Measurements from ENCODE around the gene PAGE1. TPM values are rescaled to one million over a fixed set of nuclear protein-coding genes. Genes with fewer than 3 reads are reported as not detected.
"Not testable (repeated sequence)": the region's sequence is repeated elsewhere in the genome, so short reads cannot be mapped to it uniquely, and the experiment has no call there.

PAGE1 gene
- total and polyA plus RNA-seq, 12 donors = not detected

- 68 to 93% (median 87%) methylated on average over 4 to 12 of the region's 12 CpGs for WGBS, 4 donors
- Histone ChIP-seq H3K27me3 (peaks cover 4% of the 10 kb centered on the region), H3K4me1 (replicated peaks in 1 of 2) (no peaks in the 10 kb centered on the region), H3K27ac (no peak overlapping the region), H3K4me3 (no peak overlapping the region), H3K36me3 (replicated peaks in 1 of 2) (no peaks in the 10 kb centered on the region), H3K9me3 (replicated peaks in 1 of 3) (no peaks in the 10 kb centered on the region)
- TF ChIP-seq POLR2A (IDR thresholded peaks at IDR 0.05) (no peak), CTCF (IDR thresholded peaks at IDR 0.05) (no peak)
- intact Hi-C loops (cut with DNase I) = no loop called here
- DNase-seq = no peak
These were observed 30.4 kb upstream of the PAGE1 start for GRCh38 chrX:49725923-49726904.

GRCh38 chrX:49725401-49725800 lies 29.6 kb upstream of the PAGE1 start:
- 43 to 66% (median 63%) methylated on average over 1 to 3 of the region's 3 CpGs for WGBS, 4 donors
- intact Hi-C loops (cut with DNase I) = no loop called here

GRCh38 chrX:49720106-49720505 lies 24.3 kb upstream of the PAGE1 start:
- H3K9me3 ChIP-seq (replicated peaks in 1 of 3); DNase-seq; H3K27ac ChIP-seq; H3K36me3 ChIP-seq (replicated peaks in 1 of 2); H3K4me3 ChIP-seq; intact Hi-C loops (cut with DNase I); H3K4me1 ChIP-seq (replicated peaks in 1 of 2): not testable (repeated sequence)
- WGBS, 4 donors = 43 to 64% (median 52%) methylated on average over 2 of the region's 2 CpGs
- peaks cover 12% of the 10 kb centered on the region for H3K27me3 ChIP-seq

More at GRCh38 chrX:49725401-49725800, 29.6 kb upstream of the PAGE1 start:
- TF ChIP-seq CTCF (IDR thresholded peaks at IDR 0.05) (no peak), POLR2A (IDR thresholded peaks at IDR 0.05) (no peak)
- no peak overlapping the region for H3K27ac ChIP-seq
- H3K27me3 ChIP-seq = peaks cover 4% of the 10 kb centered on the region
- DNase-seq = peak in 2 of 7 donors; percentile 8 to 20
- no peaks in the 10 kb centered on the region for H3K4me1 ChIP-seq (replicated peaks in 1 of 2)
- no peak overlapping the region for H3K4me3 ChIP-seq
- H3K9me3 ChIP-seq (replicated peaks in 1 of 3) = no peaks in the 10 kb centered on the region
- H3K36me3 ChIP-seq (replicated peaks in 1 of 2) = no peaks in the 10 kb centered on the region

- no peak overlapping the region for H3K4me3 ChIP-seq
- no peaks in the 10 kb centered on the region for H3K4me1 ChIP-seq (replicated peaks in 1 of 2)
- no peak for DNase-seq
- peaks cover 28% of the 10 kb centered on the region for H3K27me3 ChIP-seq
- whole genome bisulfite sequencing, 4 donors = 75 to 84% (median 82%) methylated on average over 3 of the region's 3 CpGs
- H3K27ac ChIP-seq = no peak overlapping the region
- H3K36me3 ChIP-seq (replicated peaks in 1 of 2) = no peaks in the 10 kb centered on the region
- TF ChIP-seq POLR2A (IDR thresholded peaks at IDR 0.05) = no peak
- TF ChIP-seq CTCF (IDR thresholded peaks at IDR 0.05) = no peak
- intact Hi-C loops (cut with DNase I) = no loop called here
- H3K9me3 ChIP-seq (replicated peaks in 1 of 3) = no peaks in the 10 kb centered on the region
These were observed 16.8 kb upstream of the PAGE1 start for GRCh38 chrX:49712577-49712976.
